HG03097 (cell line): ENCODE results near the gene LHPP.

Experiments used
- ATAC-seq: cut with Tn5 transposase; IDR thresholded peaks from one replicate; pipeline ENCODE4 v1.9.1; 2021; ENCODE audit not compliant: unreplicated experiment, low FRiP score

LHPP gene

GRCh38 chr10:124517931-124518330 is 56.3 kb downstream of the LHPP start:
- no peak for ATAC-seq

- no peak for ATAC-seq
Observed at GRCh38 chr10:124518366-124518765, 56.7 kb downstream of the LHPP start.

GRCh38 chr10:124520558-124521428 is 59.2 kb downstream of the LHPP start:
- ATAC-seq, result no peak

- no peak for ATAC-seq
Observed at GRCh38 chr10:124521429-124521871, 59.8 kb downstream of the LHPP start.

- no peak for ATAC-seq
Observed at GRCh38 chr10:124522131-124522932, 60.7 kb downstream of the LHPP start.

GRCh38 chr10:124522933-124523871 is 61.6 kb downstream of the LHPP start:
- no peak for ATAC-seq

- ATAC-seq, result no peak
Observed at GRCh38 chr10:124523901-124524300, 62.3 kb downstream of the LHPP start.

- no peak for ATAC-seq
Observed at GRCh38 chr10:124524991-124525653, 63.5 kb downstream of the LHPP start.

- no peak for ATAC-seq
Observed at GRCh38 chr10:124525751-124526600, 64.4 kb downstream of the LHPP start.

- ATAC-seq, result no peak
Observed at GRCh38 chr10:124526621-124527267, 65.1 kb downstream of the LHPP start.

- no peak for ATAC-seq
Observed at GRCh38 chr10:124527874-124528395, 66.3 kb downstream of the LHPP start.

- ATAC-seq, result no peak
Observed at GRCh38 chr10:124529661-124530214, 68.1 kb downstream of the LHPP start.

- peak; percentile 62 for ATAC-seq
Observed at GRCh38 chr10:124530215-124530665, 68.6 kb downstream of the LHPP start.

GRCh38 chr10:124530816-124531215 is 69.2 kb downstream of the LHPP start:
- ATAC-seq, result no peak

GRCh38 chr10:124532106-124532641 is 70.6 kb downstream of the LHPP start:
- no peak for ATAC-seq

GRCh38 chr10:124532788-124533187 is 71.2 kb downstream of the LHPP start:
- no peak for ATAC-seq

- no peak for ATAC-seq
Observed at GRCh38 chr10:124533266-124533665, 71.6 kb downstream of the LHPP start.
